GM21390 (cell line): ENCODE measurements around the gene ANO6.
"Not testable (repeated sequence)": the region's sequence is repeated elsewhere in the genome, so short reads cannot be mapped to it uniquely, and the experiment has no call there.

Source experiments
- ATAC-seq: cut with Tn5 transposase; IDR thresholded peaks from one replicate; pipeline ENCODE4 v1.9.1; 2021; ENCODE audit not compliant: unreplicated experiment

Gene ANO6

GRCh38 chr12:45304514-45305178 lies 88.8 kb downstream of the ANO6 start:
- ATAC-seq, result no peak

DNA sequence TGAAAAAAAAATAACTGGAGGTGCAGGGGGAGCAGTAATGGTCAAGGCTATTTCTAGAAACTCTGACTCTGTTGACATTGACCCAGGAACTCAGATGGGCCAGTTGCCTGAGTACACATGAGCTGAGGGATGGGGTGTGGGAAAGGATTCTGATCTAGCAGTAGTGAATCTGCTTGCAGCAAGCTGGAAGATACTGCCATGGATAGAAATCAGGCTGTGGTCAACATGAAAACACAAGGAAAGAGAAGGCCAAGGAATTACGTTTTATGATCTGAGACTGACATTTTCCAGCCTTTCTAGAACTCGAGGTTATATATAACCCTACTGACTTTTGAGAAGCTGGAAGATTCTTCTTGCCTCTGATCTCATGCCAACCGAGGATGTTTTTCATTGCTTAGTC lies 90.0 kb downstream of the ANO6 start:
- no peak for ATAC-seq

GRCh38 chr12:45309836-45310626 lies 94.1 kb downstream of the ANO6 start:
- ATAC-seq, result no peak

DNA sequence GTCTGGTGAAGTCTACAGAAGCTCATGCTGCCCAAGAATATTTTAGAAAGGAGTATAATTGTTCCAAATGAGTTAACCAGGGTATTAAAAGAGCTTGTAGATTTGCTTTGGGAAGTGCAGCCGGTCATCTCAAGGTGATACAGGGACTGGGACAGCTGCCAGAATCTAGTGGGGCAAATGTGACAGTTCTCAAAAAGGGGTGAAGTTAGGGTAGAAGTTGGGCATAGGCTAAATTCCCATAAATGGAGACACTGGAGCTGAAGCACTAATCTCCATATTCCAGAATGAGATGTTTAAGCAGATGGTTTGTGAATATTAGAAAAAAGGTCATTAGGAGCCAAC lies 94.7 kb downstream of the ANO6 start:
- ATAC-seq, result no peak

GRCh38 chr12:45312012-45312411 lies 96.1 kb downstream of the ANO6 start:
- ATAC-seq, result no peak

DNA sequence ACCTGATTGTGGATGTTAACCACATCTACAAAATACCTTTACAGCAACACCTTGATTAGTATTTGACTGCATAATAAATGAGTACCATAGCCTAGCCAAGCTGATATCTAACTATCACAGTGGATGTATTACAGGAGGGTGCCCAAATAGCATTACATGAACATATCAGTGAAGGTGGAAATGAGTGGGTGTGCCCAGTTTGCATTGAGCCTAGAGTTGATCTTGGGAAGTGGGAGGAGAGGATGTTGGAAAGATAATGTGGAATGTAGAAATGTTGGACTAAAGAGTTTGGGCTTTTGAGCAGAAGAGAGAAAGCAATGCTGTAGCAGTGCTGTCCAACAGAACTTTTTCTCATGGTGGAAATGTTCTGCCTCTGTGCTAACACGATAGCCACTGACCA lies 98.9 kb downstream of the ANO6 start:
- no peak for ATAC-seq

DNA sequence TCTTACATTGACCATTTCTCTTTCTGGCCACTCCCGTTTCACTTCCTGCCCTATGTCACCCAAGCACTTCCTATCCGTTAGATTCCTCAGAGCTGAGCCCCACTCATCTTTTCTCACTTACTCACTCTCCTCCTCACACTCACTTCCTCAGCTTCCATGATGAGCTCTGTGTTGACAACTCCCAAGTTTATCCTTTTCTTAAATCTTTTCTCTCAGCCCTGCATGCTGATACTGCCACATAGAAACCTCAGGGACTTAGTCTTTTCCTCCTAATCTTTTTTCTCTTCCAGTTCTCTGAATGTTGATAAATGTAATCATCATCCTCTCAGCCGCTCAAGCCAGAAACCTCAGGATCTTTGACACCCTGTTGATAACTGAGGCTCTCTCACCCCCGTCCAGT lies 99.6 kb downstream of the ANO6 start:
- no peak for ATAC-seq

- ATAC-seq, result not testable (repeated sequence)
Observed at GRCh38 chr12:45317261-45317660, 101.4 kb downstream of the ANO6 start.

DNA sequence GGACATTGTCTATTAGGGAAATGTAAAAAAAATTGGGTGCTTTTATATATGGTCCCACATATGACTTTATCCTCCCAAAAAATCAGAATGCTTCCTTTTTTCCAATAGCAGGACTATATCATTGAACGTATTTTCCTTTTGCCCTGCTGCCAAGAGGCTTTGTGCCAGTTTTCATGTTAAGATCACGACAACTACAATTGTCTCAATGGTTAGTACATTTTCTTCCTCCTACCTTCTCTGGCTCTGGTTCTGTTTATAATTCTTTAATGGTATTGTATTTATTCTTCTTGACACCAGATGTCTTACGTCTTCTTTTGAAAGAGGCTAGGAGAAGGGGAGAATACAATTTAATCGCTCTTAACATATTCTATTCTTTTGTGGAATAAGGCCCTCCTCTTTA lies 106.9 kb downstream of the ANO6 start:
- ATAC-seq, result no peak

- ATAC-seq, result no peak
Observed at GRCh38 chr12:45324391-45324790, 108.5 kb downstream of the ANO6 start.

DNA sequence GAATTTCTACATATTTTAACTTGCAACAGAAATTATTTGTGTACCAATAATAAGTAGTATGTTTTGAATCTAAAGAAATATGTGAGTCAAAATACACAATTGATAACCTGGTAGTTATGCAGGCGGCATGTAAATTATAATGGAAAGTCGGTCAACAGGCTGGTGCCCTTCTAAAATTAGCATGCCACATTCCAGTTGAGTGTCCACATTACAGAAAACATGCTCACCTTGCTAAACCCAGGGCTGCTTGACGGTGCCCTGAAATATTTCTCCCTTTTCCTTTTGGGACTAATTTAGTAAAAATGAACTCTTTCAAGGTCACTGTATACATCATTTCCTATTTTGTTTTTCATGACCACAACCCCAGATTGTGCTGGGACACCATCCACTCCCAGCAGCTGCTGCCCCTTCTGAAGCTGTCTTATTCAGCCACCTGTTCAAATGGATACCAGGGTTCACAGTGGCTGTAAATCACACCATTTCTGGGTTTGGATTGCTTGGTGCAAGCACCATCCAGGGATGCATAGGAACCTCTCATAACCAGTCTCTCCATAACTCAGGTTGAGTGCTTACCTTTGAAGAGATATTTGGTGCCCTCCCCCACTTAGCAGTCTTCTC lies 110.6 kb downstream of the ANO6 start:
- no peak for ATAC-seq

- ATAC-seq, result no peak
Observed at GRCh38 chr12:45327823-45328383, 112.0 kb downstream of the ANO6 start.

GRCh38 chr12:45329238-45329637 lies 113.3 kb downstream of the ANO6 start:
- no peak for ATAC-seq

GRCh38 chr12:45329702-45330101 lies 113.8 kb downstream of the ANO6 start:
- ATAC-seq, result no peak

GRCh38 chr12:45331552-45331951 lies 115.7 kb downstream of the ANO6 start:
- ATAC-seq, result no peak

- no peak for ATAC-seq
Observed at GRCh38 chr12:45334396-45334795, 118.5 kb downstream of the ANO6 start.

DNA sequence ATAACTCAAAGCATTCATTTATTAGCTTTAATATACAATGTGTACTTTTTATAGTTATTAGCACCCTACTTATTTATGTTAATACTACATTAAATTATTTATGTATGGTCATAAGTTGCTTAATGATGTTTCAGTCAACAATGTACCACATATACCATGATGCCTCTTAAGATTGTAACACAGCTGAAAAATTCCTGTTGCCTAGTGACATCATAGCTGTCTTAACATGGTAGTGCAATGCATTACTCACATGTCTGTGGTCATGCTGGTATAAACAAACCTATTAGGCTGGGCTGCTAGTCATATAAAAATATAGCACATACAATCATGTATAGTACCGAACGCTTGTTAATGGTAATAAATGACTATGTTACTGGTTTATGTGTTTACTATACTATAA lies 120.4 kb downstream of the ANO6 start:
- no peak for ATAC-seq

- ATAC-seq, result no peak
Observed at GRCh38 chr12:45336762-45337596, 121.1 kb downstream of the ANO6 start.

GRCh38 chr12:45337835-45338234 lies 121.9 kb downstream of the ANO6 start:
- no peak for ATAC-seq

DNA sequence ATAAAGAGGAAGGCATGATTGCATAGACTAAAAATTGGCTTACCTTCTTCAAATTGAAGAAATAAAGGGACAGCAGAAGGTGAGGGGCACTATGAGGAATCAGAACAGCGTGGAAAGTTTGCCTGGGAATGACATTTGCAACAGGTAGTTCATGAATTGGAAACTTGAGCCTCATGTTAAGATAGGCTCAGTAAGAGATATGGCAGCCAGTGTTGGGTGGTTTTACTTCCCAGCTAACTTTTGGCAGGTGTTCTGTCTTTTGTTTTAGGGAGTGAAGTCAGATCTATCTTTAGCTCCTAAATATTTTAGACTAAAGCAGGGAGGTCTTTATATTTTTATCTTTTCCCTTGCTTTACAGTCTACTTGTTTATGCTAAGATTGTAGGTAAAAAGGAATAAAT lies 122.4 kb downstream of the ANO6 start:
- ATAC-seq, result no peak

GRCh38 chr12:45339035-45339434 lies 123.1 kb downstream of the ANO6 start:
- ATAC-seq, result no peak
